Keratinocyte (primary cell): ENCODE data around the gene HEYL. TPM values are rescaled to one million over a fixed set of nuclear protein-coding genes. Genes with fewer than 3 reads are reported as not detected.

Experiments
- DNase-seq: peaks from one replicate; pipeline ENCODE4 v3.0.0-alpha.2; 2011; ENCODE audit warnings: low read depth, missing footprints, low spot score
- FAIRE-seq: peaks from 2 replicates; lab custom pipeline; 2011; peaks lifted over from hg19 to GRCh38; lab: Jason Lieb, UNC
- H2AFZ ChIP-seq: 2 replicates; pipeline ENCODE4 v1.6.0; 2012; ENCODE audit warnings: low read length, control low read depth, inconsistent platforms; ENCODE audit not compliant: control insufficient read depth
- H3K27ac ChIP-seq: 2 replicates; pipeline ENCODE4 v1.5.1; 2011; ENCODE audit warnings: low read length; ENCODE audit not compliant: control insufficient read depth, insufficient read depth
- H3K27me3 ChIP-seq: 3 replicates; pipeline ENCODE4 v1.6.0; 2011; ENCODE audit warnings: low read length; ENCODE audit not compliant: control insufficient read depth, insufficient read depth; ENCODE audit errors: extremely low read depth
- H3K36me3 ChIP-seq, 2 experiments: 2 replicates in 1 of 2; 3 replicates in 1 of 2; pipeline ENCODE4 v1.5.1; 2011; ENCODE audit warnings: low read length in 2 of 2, mild to moderate bottlenecking in 1 of 2; ENCODE audit not compliant: control insufficient read depth in 2 of 2, insufficient read depth in 2 of 2; ENCODE audit errors: extremely low read depth in 1 of 2
- H3K4me1 ChIP-seq: 3 replicates; pipeline ENCODE4 v1.5.1; 2011; ENCODE audit warnings: low read length; ENCODE audit not compliant: control insufficient read depth, insufficient read depth; ENCODE audit errors: extremely low read depth
- H3K4me2 ChIP-seq: 3 replicates; pipeline ENCODE4 v1.6.0; 2011; ENCODE audit warnings: low read depth, low read length; ENCODE audit not compliant: control insufficient read depth, insufficient read depth; ENCODE audit errors: extremely low read depth
- H3K4me3 ChIP-seq, 3 experiments: fragments of 200-600 bp in 1 of 3; sonication (generic) in 1 of 3; 2 replicates in 2 of 3; 3 replicates in 1 of 3; pipeline ENCODE4 v1.5.1; 2011 to 2016; ENCODE audit warnings: low read length in 3 of 3, mild to moderate bottlenecking in 3 of 3, control low read depth in 2 of 3, inconsistent platforms in 1 of 3, low read depth in 1 of 3, mixed read lengths in 1 of 3, mixed run types in 1 of 3, moderate library complexity in 1 of 3; ENCODE audit not compliant: control insufficient read depth in 2 of 3, insufficient read depth in 2 of 3; ENCODE audit errors: extremely low read depth in 1 of 3
- H3K79me2 ChIP-seq: 2 replicates; pipeline ENCODE4 v1.6.0; 2012; ENCODE audit warnings: low read length; ENCODE audit not compliant: control insufficient read depth, insufficient read depth
- H3K9ac ChIP-seq: 3 replicates; pipeline ENCODE4 v1.6.0; 2011; ENCODE audit warnings: low read length; ENCODE audit not compliant: control insufficient read depth, insufficient read depth; ENCODE audit errors: extremely low read depth
- H3K9me1 ChIP-seq: 3 replicates; pipeline ENCODE4 v1.6.0; 2011; ENCODE audit warnings: low read length; ENCODE audit not compliant: control insufficient read depth, insufficient read depth; ENCODE audit errors: extremely low read depth
- H3K9me3 ChIP-seq: 2 replicates; pipeline ENCODE4 v1.5.1; 2012; ENCODE audit warnings: low read depth, low read length; ENCODE audit not compliant: control insufficient read depth
- H4K20me1 ChIP-seq: 3 replicates; pipeline ENCODE4 v1.6.0; 2011; ENCODE audit warnings: low read length; ENCODE audit not compliant: control insufficient read depth, insufficient read depth; ENCODE audit errors: extremely low read depth
- CTCF ChIP-seq, 3 experiments: IDR thresholded peaks in 1 of 3; conservative IDR thresholded peaks in 1 of 3; optimal IDR thresholded peaks in 1 of 3; 2 replicates in 2 of 3; 3 replicates in 1 of 3; pipeline versions ENCODE3 to v1.5.1; 2011; ENCODE audit warnings: low read length in 3 of 3, mild to moderate bottlenecking in 3 of 3, moderate library complexity in 2 of 3, control low read depth in 1 of 3, inconsistent platforms in 1 of 3; ENCODE audit not compliant: insufficient read depth in 2 of 3; ENCODE audit errors: extremely low read depth in 1 of 3
- EZH2 ChIP-seq: IDR thresholded peaks from one replicate; pipeline ENCODE4 v1.6.1; 2012; ENCODE audit warnings: inconsistent platforms, mild to moderate bottlenecking, low read length, moderate library complexity
- dilution Hi-C: fragments of 300-500 bp; cut with MboI; formaldehyde crosslinking; loops from one replicate; pipeline ENCODE4 v1.7.0; 2020; ENCODE audit warnings: low sequenced_read_pairs; ENCODE audit not compliant: extremely low pct_ligation_motif_present
- polyA plus RNA-seq, 5 experiments: library from polyadenylated mRNA; depleted of rRNA in 3 of 5; stranded (reverse) in 3 of 5; stranded (forward) in 1 of 5; unstranded in 1 of 5; fragments of >200 nt; gene quantifications; 1 replicate in 1 of 5; 2 replicates in 3 of 5; 3 replicates in 1 of 5; pipeline versions ENCODE4 v1.2.1 to v1.2.3, GENCODE V29; 2011 to 2012; ENCODE audit warnings: missing spikeins in 2 of 5, low read depth in 1 of 5, low replicate concordance in 1 of 5

HEYL gene
- polyA plus RNA-seq, 1 donor (not counting 4 experiments of a cell fraction or from before 2014, with no cell fraction given) = not detected

- Histone ChIP-seq H4K20me1 (peaks cover 2% of the 10 kb centered on the region), H3K9me1 (no peaks in the 10 kb centered on the region), H3K4me1 (no peaks in the 10 kb centered on the region), H3K9ac (no peak overlapping the region), H3K27ac (no peak overlapping the region), H3K27me3 (peaks cover 44% of the 10 kb centered on the region), H3K9me3 (no peaks in the 10 kb centered on the region), H2AFZ (no peak overlapping the region), H3K4me2 (no peak overlapping the region), H3K4me3 (no peak overlapping the region), H3K36me3 (no peaks in the 10 kb centered on the region), H3K79me2 (no peaks in the 10 kb centered on the region)
- DNase-seq (no peak), FAIRE-seq (no peak)
- dilution Hi-C loops = no loop called here
- TF ChIP-seq CTCF (optimal IDR thresholded peaks at IDR 0.05 in 1 of 3, IDR thresholded peaks at IDR 0.05 in 1 of 3, conservative IDR thresholded peaks at IDR 0.05 in 1 of 3; ENCODE audit: extremely low read depth in 1 of 3, insufficient read depth in 2 of 3, low read length in 3 of 3) (no peak), EZH2 (no peak)
Observed at GRCh38 chr1:39681294-39681693, 41.9 kb upstream of the HEYL start.

- H3K9me3 ChIP-seq = no peaks in the 10 kb centered on the region
- peaks cover 2% of the 10 kb centered on the region for H4K20me1 ChIP-seq
- TF ChIP-seq CTCF (optimal IDR thresholded peaks at IDR 0.05 in 1 of 3, IDR thresholded peaks at IDR 0.05 in 1 of 3, conservative IDR thresholded peaks at IDR 0.05 in 1 of 3; ENCODE audit: extremely low read depth in 1 of 3, insufficient read depth in 2 of 3, low read length in 3 of 3) = no peak
- no peak for TF ChIP-seq EZH2
- H3K36me3 ChIP-seq = no peaks in the 10 kb centered on the region
- no peaks in the 10 kb centered on the region for H3K9me1 ChIP-seq
- no peak overlapping the region for H3K27ac ChIP-seq
- no peak overlapping the region for H3K9ac ChIP-seq
- DNase-seq (no peak), FAIRE-seq (no peak)
- no peak overlapping the region for H3K4me3 ChIP-seq
- no peak overlapping the region for H3K4me2 ChIP-seq
- no peak overlapping the region for H2AFZ ChIP-seq
- no peaks in the 10 kb centered on the region for H3K79me2 ChIP-seq
- dilution Hi-C loops = no loop called here
- no peaks in the 10 kb centered on the region for H3K4me1 ChIP-seq
- H3K27me3 ChIP-seq = peaks cover 43% of the 10 kb centered on the region
Observed at GRCh38 chr1:39680751-39681150, 41.3 kb upstream of the HEYL start.
